PC-9 (cell line): ENCODE data around the gene CCDC15. TPM values are rescaled to one million over a fixed set of nuclear protein-coding genes. Genes with fewer than 3 reads are reported as not detected.

Source experiments
- BruUV-seq: library from RNA; stranded (reverse); fragments of 400-500 nt; replicated peaks from 2 replicates; lab custom pipeline; 2021; lab: Mats Ljungman, UMichigan
- CTCF ChIA-PET: fragments of 300-600 bp; sonication (Branson Sonifier 250); formaldehyde crosslinking; loops from one replicate; lab custom pipeline; 2022; ENCODE audit warnings: antibody characterized with exemption; lab: Charles Lee
- POLR2A ChIA-PET: fragments of 300-600 bp; sonication (Branson Sonifier 250); formaldehyde crosslinking; loops from one replicate; lab custom pipeline; 2022; ENCODE audit warnings: antibody characterized with exemption; ENCODE audit not compliant: unreplicated experiment; lab: Charles Lee
- DNase-seq, 2 experiments: peaks; one replicate each; pipeline versions ENCODE4 v3.0.0 to v3.0.0-alpha.2; 2015 to 2022; ENCODE audit warnings: mixed read lengths in 1 of 2
- H2AFZ ChIP-seq: fragments of 200-600 bp; sonication (generic); 2 replicates; pipeline ENCODE4 v1.8.1; 2017; ENCODE audit warnings: antibody characterized with exemption
- H3F3A ChIP-seq: fragments of 200-600 bp; sonication (generic); 2 replicates; pipeline ENCODE4 v1.8.1; 2017; ENCODE audit warnings: antibody characterized with exemption, mild to moderate bottlenecking, low read depth; ENCODE audit not compliant: insufficient read depth
- H3K27ac ChIP-seq: fragments of 200-600 bp; sonication (generic); 2 replicates; pipeline ENCODE4 v1.6.1; 2016; ENCODE audit warnings: mixed run types
- H3K27me3 ChIP-seq: fragments of 200-600 bp; sonication (generic); 2 replicates; pipeline ENCODE4 v1.6.1; 2016; ENCODE audit warnings: low read depth, mixed run types; ENCODE audit not compliant: insufficient read depth
- H3K36me3 ChIP-seq: fragments of 200-600 bp; sonication (generic); 2 replicates; pipeline ENCODE4 v1.6.1; 2016; ENCODE audit warnings: low read depth, mixed run types
- H3K4me1 ChIP-seq: fragments of 200-600 bp; sonication (generic); replicated peaks from 2 replicates; pipeline ENCODE4 v1.6.1; 2016; ENCODE audit warnings: mixed run types; ENCODE audit not compliant: insufficient read depth
- H3K4me2 ChIP-seq: fragments of 200-600 bp; sonication (generic); 2 replicates; pipeline ENCODE4 v1.6.1; 2017; ENCODE audit warnings: mixed run types
- H3K4me3 ChIP-seq: fragments of 200-600 bp; sonication (generic); 2 replicates; pipeline ENCODE4 v1.6.1; 2016; ENCODE audit warnings: mixed run types
- H3K79me2 ChIP-seq: fragments of 200-600 bp; sonication (generic); 2 replicates; pipeline ENCODE4 v1.6.1; 2017; ENCODE audit warnings: low read depth, mixed run types
- H3K9me2 ChIP-seq: fragments of 200-600 bp; sonication (generic); 2 replicates; pipeline ENCODE4 v1.8.1; 2017; ENCODE audit warnings: mild to moderate bottlenecking; ENCODE audit not compliant: insufficient read depth
- H3K9me3 ChIP-seq: fragments of 200-600 bp; sonication (generic); 2 replicates; pipeline ENCODE4 v1.8.1; 2016; ENCODE audit warnings: low read depth; ENCODE audit not compliant: insufficient read depth
- H4K20me1 ChIP-seq: fragments of 200-600 bp; sonication (generic); 2 replicates; pipeline ENCODE4 v1.8.1; 2017; ENCODE audit not compliant: insufficient read depth
- EZH2 ChIP-seq: fragments of 200-600 bp; sonication (generic); IDR thresholded peaks from 2 replicates; pipeline ENCODE4 v1.8.0; 2017; ENCODE audit warnings: antibody characterized with exemption, low read depth
- intact Hi-C: fragments of 100-400 bp; cut with micrococcal nuclease; formaldehyde crosslinking; loops from one replicate; pipeline ENCODE4 v1.10.0; 2022; ENCODE audit not compliant: unreplicated experiment
- total RNA-seq: library from RNA; stranded (reverse); gene quantifications from 2 replicates; pipeline ENCODE4 v1.2.3, GENCODE V29; 2021
- TF ChIP-seq, protein P1 (sequence below): fragments of 200-600 bp; sonication (generic); conservative IDR thresholded peaks from 2 replicates; pipeline ENCODE4 v1.6.1; 2017; ENCODE audit warnings: mixed run types, antibody characterized with exemption, mild to moderate bottlenecking, moderate library complexity

Gene CCDC15
- total RNA-seq, 1 experiment from 2014 or later = 2.7 TPM

DNA sequence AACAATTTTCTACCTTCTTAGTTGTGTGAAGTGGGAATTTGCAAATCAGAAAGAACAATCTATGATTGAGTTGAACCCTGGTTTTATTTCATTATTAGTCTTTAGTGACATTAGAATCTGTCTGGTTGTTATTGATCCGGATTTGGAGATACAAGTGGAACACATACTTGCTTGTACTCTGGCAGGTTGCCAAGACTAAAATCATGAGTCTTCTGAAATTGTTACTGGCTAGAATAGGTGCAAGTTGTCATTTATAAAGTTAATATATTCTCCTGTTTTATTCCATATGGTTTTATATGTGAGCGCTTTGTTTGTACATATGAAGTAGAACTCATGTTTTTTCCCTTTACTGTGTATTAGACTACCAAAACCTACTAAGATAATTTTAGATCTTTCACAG lies 23.0 kb downstream of the CCDC15 start:
- Histone ChIP-seq H3K9me2 (no peaks in the 10 kb centered on the region), H3K79me2 (no peaks in the 10 kb centered on the region), H3K4me2 (no peak overlapping the region), H2AFZ (no peak overlapping the region), H4K20me1 (0 out of 2 replicates have a peak, but pooled peaks cover 1% of the 10 kb centered on the region), H3K9me3 (no peaks in the 10 kb centered on the region), H3K4me3 (no peak overlapping the region), H3K27ac (no peak overlapping the region), H3K36me3 (no peaks in the 10 kb centered on the region), H3K4me1 (no peaks in the 10 kb centered on the region), H3K27me3 (no peaks in the 10 kb centered on the region), H3F3A (no peaks in the 10 kb centered on the region)
- DNase-seq = no peak
- no peak for TF ChIP-seq EZH2
- TF ChIP-seq, protein P1, sequence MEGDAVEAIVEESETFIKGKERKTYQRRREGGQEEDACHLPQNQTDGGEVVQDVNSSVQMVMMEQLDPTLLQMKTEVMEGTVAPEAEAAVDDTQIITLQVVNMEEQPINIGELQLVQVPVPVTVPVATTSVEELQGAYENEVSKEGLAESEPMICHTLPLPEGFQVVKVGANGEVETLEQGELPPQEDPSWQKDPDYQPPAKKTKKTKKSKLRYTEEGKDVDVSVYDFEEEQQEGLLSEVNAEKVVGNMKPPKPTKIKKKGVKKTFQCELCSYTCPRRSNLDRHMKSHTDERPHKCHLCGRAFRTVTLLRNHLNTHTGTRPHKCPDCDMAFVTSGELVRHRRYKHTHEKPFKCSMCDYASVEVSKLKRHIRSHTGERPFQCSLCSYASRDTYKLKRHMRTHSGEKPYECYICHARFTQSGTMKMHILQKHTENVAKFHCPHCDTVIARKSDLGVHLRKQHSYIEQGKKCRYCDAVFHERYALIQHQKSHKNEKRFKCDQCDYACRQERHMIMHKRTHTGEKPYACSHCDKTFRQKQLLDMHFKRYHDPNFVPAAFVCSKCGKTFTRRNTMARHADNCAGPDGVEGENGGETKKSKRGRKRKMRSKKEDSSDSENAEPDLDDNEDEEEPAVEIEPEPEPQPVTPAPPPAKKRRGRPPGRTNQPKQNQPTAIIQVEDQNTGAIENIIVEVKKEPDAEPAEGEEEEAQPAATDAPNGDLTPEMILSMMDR = no peak
- POLR2A ChIA-PET = no interaction called here
- intact Hi-C loops = no loop called here
- CTCF ChIA-PET = no interaction called here
- no TSS peak for BruUV-seq

DNA sequence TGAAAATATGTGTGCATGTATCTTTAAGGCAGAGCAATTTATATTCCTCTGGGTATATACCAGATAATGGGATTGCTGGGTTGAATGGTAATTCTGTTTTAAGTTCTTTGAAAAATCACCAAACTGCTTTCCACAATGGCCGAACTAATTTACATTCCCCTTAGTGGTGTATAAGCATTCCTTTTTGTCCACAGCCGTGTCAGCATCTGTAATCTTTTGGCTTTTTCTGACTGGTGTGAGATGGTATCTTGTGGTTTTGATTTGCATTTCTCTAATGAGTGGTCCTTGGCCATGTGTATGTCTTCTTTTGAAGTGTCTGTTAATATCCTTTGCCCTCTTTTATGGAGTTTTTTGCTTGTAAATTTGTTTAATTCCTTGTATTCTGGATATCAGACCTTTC lies 24.3 kb downstream of the CCDC15 start:
- intact Hi-C loops = no loop called here
- DNase-seq = no peak
- ChIA-PET POLR2A (no interaction called here), CTCF (no interaction called here)
- Histone ChIP-seq H3K9me2 (no peaks in the 10 kb centered on the region), H4K20me1 (no peaks in the 10 kb centered on the region), H3K27ac (no peak overlapping the region), H3K27me3 (no peaks in the 10 kb centered on the region), H3F3A (no peaks in the 10 kb centered on the region), H2AFZ (no peak overlapping the region), H3K36me3 (no peaks in the 10 kb centered on the region), H3K4me1 (no peaks in the 10 kb centered on the region), H3K79me2 (no peaks in the 10 kb centered on the region), H3K4me3 (no peak overlapping the region), H3K4me2 (no peak overlapping the region), H3K9me3 (no peaks in the 10 kb centered on the region)
- TF ChIP-seq, protein P1 = no peak
- no peak for TF ChIP-seq EZH2
- BruUV-seq = no TSS peak

DNA sequence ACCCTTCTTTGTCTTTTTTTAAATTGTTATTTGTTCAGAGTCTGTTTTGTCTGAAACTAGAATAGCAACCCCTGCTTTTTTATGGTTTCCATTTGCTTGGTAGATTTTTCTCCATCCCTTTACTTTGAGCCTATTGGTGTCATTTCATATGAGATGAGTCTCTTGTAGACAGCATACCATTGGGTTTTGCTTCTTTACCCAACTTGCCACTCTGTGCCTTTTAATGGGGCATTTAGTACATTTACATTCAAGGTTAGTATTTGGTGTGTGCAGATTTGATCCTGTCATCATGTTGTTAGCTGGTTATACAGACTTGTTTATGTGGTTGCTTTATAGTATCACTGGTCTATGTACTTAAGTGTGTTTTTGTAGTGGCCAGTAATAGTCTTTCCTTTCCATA lies 28.0 kb downstream of the CCDC15 start:
- H2AFZ ChIP-seq = no peak overlapping the region
- no peak overlapping the region for H3K4me2 ChIP-seq
- H3K4me3 ChIP-seq = no peak overlapping the region
- intact Hi-C loops = no loop called here
- TF ChIP-seq, protein P1 = no peak
- no peak for TF ChIP-seq EZH2
- CTCF ChIA-PET = no interaction called here
- POLR2A ChIA-PET = interaction anchor here (0.8 kb wide), 1 partner anchor 331 kb away, joined by 5 read pairs; no protein-coding TSS in a partner anchor
- no peak overlapping the region for H3K27ac ChIP-seq
- no peaks in the 10 kb centered on the region for H3F3A ChIP-seq
- H3K27me3 ChIP-seq = no peaks in the 10 kb centered on the region
- no peaks in the 10 kb centered on the region for H4K20me1 ChIP-seq
- DNase-seq = no peak
- no peaks in the 10 kb centered on the region for H3K9me2 ChIP-seq
- no TSS peak for BruUV-seq
- no peaks in the 10 kb centered on the region for H3K4me1 ChIP-seq
- H3K36me3 ChIP-seq = no peaks in the 10 kb centered on the region
- H3K79me2 ChIP-seq = no peaks in the 10 kb centered on the region
- H3K9me3 ChIP-seq = no peaks in the 10 kb centered on the region
